PC-3 (cell line): ENCODE data around the gene ABCG1. TPM values are rescaled to one million over a fixed set of nuclear protein-coding genes. Genes with fewer than 3 reads are reported as not detected.

ENCODE experiments used
- ATAC-seq: fragments of 200-7000 bp; cut with Tn5 transposase; 2 replicates; pipeline ENCODE4 v1.9.1; 2020; ENCODE audit warnings: mild to moderate bottlenecking, moderate library complexity
- BruUV-seq: library from RNA; stranded (reverse); fragments of 400-500 nt; replicated peaks from 2 replicates; lab custom pipeline; 2021; lab: Mats Ljungman, UMichigan
- CTCF ChIA-PET: fragments of 300-600 bp; sonication (Branson Sonifier 250); formaldehyde crosslinking; loops from one replicate; lab custom pipeline; 2022; ENCODE audit warnings: antibody characterized with exemption; lab: Charles Lee
- POLR2A ChIA-PET: fragments of 300-600 bp; sonication (Branson Sonifier 250); formaldehyde crosslinking; loops from one replicate; lab custom pipeline; 2022; ENCODE audit warnings: antibody characterized with exemption; ENCODE audit not compliant: unreplicated experiment; lab: Charles Lee
- DNase-seq: peaks from one replicate; pipeline ENCODE4 v3.0.0-alpha.2; 2015
- H2AFZ ChIP-seq: fragments of 300-600 bp; sonication (generic); 2 replicates; pipeline ENCODE4 v1.6.0; 2016; ENCODE audit warnings: antibody characterized with exemption, low read length
- H3F3A ChIP-seq: fragments of 300-600 bp; sonication (generic); one replicate; pipeline ENCODE4 v1.6.0; 2017; ENCODE audit warnings: antibody characterized with exemption, low read length, control low read depth, mild to moderate bottlenecking; ENCODE audit not compliant: unreplicated experiment
- H3K27ac ChIP-seq: fragments of 300-600 bp; sonication (generic); 2 replicates; pipeline ENCODE4 v1.5.1; 2016; ENCODE audit warnings: mild to moderate bottlenecking, low read length
- H3K27me3 ChIP-seq: fragments of 300-600 bp; sonication (generic); 2 replicates; pipeline ENCODE4 v1.6.1; 2016; ENCODE audit warnings: low read length, mixed read lengths
- H3K36me3 ChIP-seq: fragments of 300-600 bp; sonication (generic); 2 replicates; pipeline ENCODE4 v1.6.1; 2016; ENCODE audit warnings: low read depth, mixed run types, low read length, mixed read lengths
- H3K4me1 ChIP-seq: fragments of 300-600 bp; sonication (generic); 2 replicates; pipeline ENCODE4 v1.5.1; 2016; ENCODE audit warnings: low read length; ENCODE audit not compliant: insufficient read depth
- H3K4me2 ChIP-seq: fragments of 300-600 bp; sonication (generic); 2 replicates; pipeline ENCODE4 v1.6.0; 2016; ENCODE audit warnings: low read length
- H3K4me3 ChIP-seq: fragments of 300-600 bp; sonication (generic); 2 replicates; pipeline ENCODE4 v1.5.1; 2016; ENCODE audit warnings: mild to moderate bottlenecking, low read length, mixed read lengths
- H3K79me2 ChIP-seq: fragments of 300-600 bp; sonication (generic); 2 replicates; pipeline ENCODE4 v1.6.1; 2017; ENCODE audit warnings: low read length, mixed read lengths
- H3K9ac ChIP-seq: fragments of 300-600 bp; sonication (generic); 2 replicates; pipeline ENCODE4 v1.6.0; 2016; ENCODE audit warnings: mild to moderate bottlenecking, low read length
- H3K9me2 ChIP-seq: fragments of 300-600 bp; sonication (generic); replicated peaks from 2 replicates; pipeline ENCODE4 v1.6.1; 2016; ENCODE audit warnings: mixed run types, low read length, mixed read lengths
- H3K9me3 ChIP-seq: fragments of 300-600 bp; sonication (generic); 2 replicates; pipeline ENCODE4 v1.6.1; 2016; ENCODE audit warnings: low read length, mixed read lengths
- H4K20me1 ChIP-seq: fragments of 300-600 bp; sonication (generic); 2 replicates; pipeline ENCODE4 v1.6.1; 2016; ENCODE audit warnings: low read length, mixed read lengths
- EZH2 ChIP-seq: fragments of 300-600 bp; sonication (generic); IDR thresholded peaks from one replicate; pipeline ENCODE4 v1.6.1; 2017; ENCODE audit warnings: antibody characterized with exemption, mild to moderate bottlenecking, low read length; ENCODE audit not compliant: unreplicated experiment
- EZH2phosphoT487 ChIP-seq: fragments of 300-600 bp; sonication (generic); IDR thresholded peaks from 2 replicates; pipeline ENCODE4 v1.6.1; 2018; ENCODE audit warnings: mild to moderate bottlenecking, antibody characterized with exemption, low read length, borderline replicate concordance
- intact Hi-C: fragments of 100-400 bp; cut with micrococcal nuclease; formaldehyde crosslinking; loops from 2 replicates; pipeline ENCODE4 v1.9.0; 2023
- total RNA-seq: library from RNA; depleted of rRNA; stranded (reverse); fragments of >200 nt; gene quantifications from 2 replicates; pipeline ENCODE4 v1.2.3, GENCODE V29; 2014
- TF ChIP-seq, protein P1 (sequence below): fragments of 300-600 bp; sonication (generic); conservative IDR thresholded peaks from 2 replicates; pipeline ENCODE4 v1.5.1; 2017; ENCODE audit warnings: antibody characterized with exemption, low read depth, mild to moderate bottlenecking, low read length

ABCG1 gene
- total RNA-seq, 1 experiment from 2014 or later: 0.66 TPM

DNA sequence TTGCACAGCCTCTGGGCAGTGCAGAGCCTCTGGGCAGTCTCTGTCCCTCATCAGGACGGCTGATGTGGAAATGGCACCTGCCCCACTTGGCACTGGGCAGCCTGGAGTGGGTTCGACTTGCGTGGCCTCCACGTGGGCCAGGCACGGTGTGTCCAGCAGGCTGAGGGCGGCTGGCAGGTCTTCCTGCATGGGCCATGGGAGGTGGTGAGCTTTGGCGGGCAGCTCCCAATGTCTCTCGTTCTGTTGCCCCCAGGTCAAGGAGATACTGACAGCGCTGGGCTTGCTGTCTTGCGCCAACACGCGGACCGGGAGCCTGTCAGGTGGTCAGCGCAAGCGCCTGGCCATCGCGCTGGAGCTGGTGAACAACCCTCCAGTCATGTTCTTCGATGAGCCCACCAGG, 63.1 kb downstream of the ABCG1 start:
- H3K27me3 ChIP-seq: no peaks in the 10 kb centered on the region

DNA sequence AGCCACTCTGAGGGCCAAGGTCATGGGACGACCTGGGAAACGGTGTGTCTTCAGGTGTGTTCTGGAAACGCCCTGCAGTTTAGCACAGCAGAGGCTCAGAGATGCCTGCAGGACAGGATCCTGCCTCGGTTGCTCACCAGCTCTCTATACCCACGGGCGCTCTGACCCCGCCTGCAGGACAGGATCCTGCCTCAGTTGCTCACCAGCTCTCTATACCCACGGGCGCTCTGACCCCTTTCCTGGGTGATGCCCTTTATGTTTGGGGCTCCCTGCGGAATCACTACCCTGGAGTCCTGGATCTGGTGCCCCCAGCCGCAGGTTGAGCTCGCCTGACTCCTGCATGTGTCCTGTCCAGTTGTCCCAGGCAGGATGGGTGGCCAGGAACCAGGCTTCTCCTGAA, 63.8 kb downstream of the ABCG1 start:
- intact Hi-C loops: no loop called here
- POLR2A ChIA-PET: no interaction called here
- ATAC-seq (no peak), DNase-seq (no peak)
- Histone ChIP-seq H4K20me1 (no peaks in the 10 kb centered on the region), H3K79me2 (no peaks in the 10 kb centered on the region), H3F3A (no peaks in the 10 kb centered on the region), H3K4me1 (no peaks in the 10 kb centered on the region), H3K4me2 (no peak overlapping the region), H3K9ac (no peak overlapping the region), H3K4me3 (no peak overlapping the region), H3K27me3 (no peaks in the 10 kb centered on the region), H2AFZ (no peak overlapping the region), H3K9me2 (no peaks in the 10 kb centered on the region), H3K27ac (no peak overlapping the region), H3K9me3 (no peaks in the 10 kb centered on the region), H3K36me3 (no peaks in the 10 kb centered on the region)
- CTCF ChIA-PET: no interaction called here
- TF ChIP-seq EZH2phosphoT487: no peak
- no peak for TF ChIP-seq EZH2
- TF ChIP-seq, protein P1, sequence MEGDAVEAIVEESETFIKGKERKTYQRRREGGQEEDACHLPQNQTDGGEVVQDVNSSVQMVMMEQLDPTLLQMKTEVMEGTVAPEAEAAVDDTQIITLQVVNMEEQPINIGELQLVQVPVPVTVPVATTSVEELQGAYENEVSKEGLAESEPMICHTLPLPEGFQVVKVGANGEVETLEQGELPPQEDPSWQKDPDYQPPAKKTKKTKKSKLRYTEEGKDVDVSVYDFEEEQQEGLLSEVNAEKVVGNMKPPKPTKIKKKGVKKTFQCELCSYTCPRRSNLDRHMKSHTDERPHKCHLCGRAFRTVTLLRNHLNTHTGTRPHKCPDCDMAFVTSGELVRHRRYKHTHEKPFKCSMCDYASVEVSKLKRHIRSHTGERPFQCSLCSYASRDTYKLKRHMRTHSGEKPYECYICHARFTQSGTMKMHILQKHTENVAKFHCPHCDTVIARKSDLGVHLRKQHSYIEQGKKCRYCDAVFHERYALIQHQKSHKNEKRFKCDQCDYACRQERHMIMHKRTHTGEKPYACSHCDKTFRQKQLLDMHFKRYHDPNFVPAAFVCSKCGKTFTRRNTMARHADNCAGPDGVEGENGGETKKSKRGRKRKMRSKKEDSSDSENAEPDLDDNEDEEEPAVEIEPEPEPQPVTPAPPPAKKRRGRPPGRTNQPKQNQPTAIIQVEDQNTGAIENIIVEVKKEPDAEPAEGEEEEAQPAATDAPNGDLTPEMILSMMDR: no peak
- BruUV-seq: no TSS peak

More for the DNA sequence above, 63.1 kb downstream of the ABCG1 start:
- Histone ChIP-seq H3F3A (no peaks in the 10 kb centered on the region), H3K36me3 (no peaks in the 10 kb centered on the region), H3K4me1 (no peaks in the 10 kb centered on the region), H3K9ac (no peak overlapping the region), H3K27ac (no peak overlapping the region), H2AFZ (no peak overlapping the region), H3K4me3 (no peak overlapping the region), H3K9me2 (no peaks in the 10 kb centered on the region), H3K4me2 (no peak overlapping the region), H3K9me3 (no peaks in the 10 kb centered on the region), H3K79me2 (no peaks in the 10 kb centered on the region), H4K20me1 (no peaks in the 10 kb centered on the region)
- DNase-seq (no peak), ATAC-seq (no peak)
- TF ChIP-seq, protein P1: no peak
- TF ChIP-seq EZH2: no peak
- no peak for TF ChIP-seq EZH2phosphoT487
- ChIA-PET POLR2A (no interaction called here), CTCF (no interaction called here)
- intact Hi-C loops: no loop called here
- BruUV-seq: no TSS peak

DNA sequence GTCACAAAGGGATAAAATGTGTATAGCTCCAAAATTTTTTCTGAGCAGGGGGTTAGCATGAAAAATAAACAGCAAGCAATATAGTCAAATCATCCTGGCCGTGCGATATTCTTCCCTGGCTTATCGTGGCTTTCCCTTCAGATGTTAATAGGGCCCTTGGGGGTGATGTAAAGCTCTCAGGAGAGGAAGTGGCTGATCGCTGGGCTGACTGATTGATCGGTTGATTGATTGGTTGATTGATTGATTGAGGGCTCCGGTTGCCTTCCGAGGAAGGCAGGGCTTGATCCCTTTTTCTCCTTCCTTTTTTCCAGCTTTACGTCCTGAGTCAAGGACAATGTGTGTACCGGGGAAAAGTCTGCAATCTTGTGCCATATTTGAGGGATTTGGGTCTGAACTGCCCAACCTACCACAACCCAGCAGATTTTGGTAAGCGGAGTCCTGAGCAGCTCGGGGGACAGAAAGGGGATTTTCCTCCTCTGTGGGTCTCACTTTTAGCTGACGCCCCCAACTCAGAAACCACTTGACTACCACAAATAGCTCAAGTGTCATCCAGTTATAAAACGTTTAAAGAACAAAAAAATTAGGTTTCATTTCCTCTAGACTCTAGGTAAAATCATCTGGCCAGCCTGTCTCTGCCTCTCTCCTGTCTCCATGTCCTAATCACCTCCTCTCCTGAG, 66.8 kb downstream of the ABCG1 start:
- H3K79me2 ChIP-seq: no peaks in the 10 kb centered on the region
- no TSS peak for BruUV-seq
- H3K4me3 ChIP-seq: no peak overlapping the region
- H3K27ac ChIP-seq: no peak overlapping the region
- no peaks in the 10 kb centered on the region for H3K9me2 ChIP-seq
- POLR2A ChIA-PET: no interaction called here
- no peak for ATAC-seq
- H3F3A ChIP-seq: no peaks in the 10 kb centered on the region
- no peaks in the 10 kb centered on the region for H3K4me1 ChIP-seq
- H3K27me3 ChIP-seq: no peaks in the 10 kb centered on the region
- CTCF ChIA-PET: interaction anchor here (1.2 kb wide), 1 partner anchor 151 kb away, joined by 8 read pairs; no protein-coding TSS in a partner anchor
- no peak overlapping the region for H2AFZ ChIP-seq
- intact Hi-C loops: no loop called here
- H3K4me2 ChIP-seq: no peak overlapping the region
- H3K36me3 ChIP-seq: no peaks in the 10 kb centered on the region
- TF ChIP-seq EZH2 (no peak), EZH2phosphoT487 (no peak)
- TF ChIP-seq, protein P1: no peak
- H3K9ac ChIP-seq: no peak overlapping the region
- no peaks in the 10 kb centered on the region for H3K9me3 ChIP-seq
- no peak for DNase-seq
- no peaks in the 10 kb centered on the region for H4K20me1 ChIP-seq
